HCT116 (cell line): ENCODE data around the gene CEP170B. TPM values are rescaled to one million over a fixed set of nuclear protein-coding genes. Genes with fewer than 3 reads are reported as not detected.

Experiments used
- ATAC-seq: fragments of 200-7000 bp; cut with Tn5 transposase; 2 replicates; pipeline ENCODE4 v1.9.1; 2020; ENCODE audit warnings: mild to moderate bottlenecking, moderate library complexity
- BruUV-seq: library from RNA; stranded (reverse); fragments of 400-500 nt; replicated peaks from 2 replicates; lab custom pipeline; 2021; lab: Mats Ljungman, UMichigan
- CTCF ChIA-PET: fragments of 300-600 bp; sonication (Branson Sonifier 250); formaldehyde crosslinking; loops from one replicate; lab custom pipeline; 2021; ENCODE audit warnings: antibody characterized with exemption; lab: Charles Lee
- POLR2A ChIA-PET: fragments of 300-600, 350-600 bp; sonication (Branson Sonifier 250); formaldehyde crosslinking; loops from one replicate; lab custom pipeline; 2021; ENCODE audit warnings: antibody characterized with exemption; lab: Charles Lee
- RAD21 ChIA-PET, 2 experiments: fragments of 300-600 bp; sonication (Branson Sonifier 250); formaldehyde crosslinking; loops; one replicate each; lab custom pipeline; 2023; ENCODE audit warnings: low total read pairs in 2 of 2; ENCODE audit not compliant: uncharacterized antibody in 2 of 2, unreplicated experiment in 2 of 2, low non-redundant PET in 1 of 2; lab: Charles Lee
- DNase-seq: peaks from one replicate; pipeline ENCODE4 v3.0.0-alpha.2; 2010; ENCODE audit warnings: low read depth, low spot score
- H2AFZ ChIP-seq: fragments of 200-600 bp; shearing (Covaris generic), sonication (generic); 2 replicates; pipeline ENCODE4 v1.6.1; 2017; ENCODE audit warnings: low read depth, mixed run types, mixed read lengths, antibody characterized with exemption, low read length; ENCODE audit not compliant: poor library complexity, severe bottlenecking
- H3K27ac ChIP-seq: 2 replicates; pipeline ENCODE4 v1.5.1; 2012; ENCODE audit warnings: low read depth, low read length
- H3K27me3 ChIP-seq: fragments of 200-600 bp; sonication (generic); 2 replicates; pipeline ENCODE4 v1.6.1; 2016; ENCODE audit warnings: mixed run types, low read length, mixed read lengths; ENCODE audit not compliant: insufficient read depth
- H3K36me3 ChIP-seq, 2 experiments: fragments of 200-500 bp in 1 of 2; fragments of 200-600 bp in 1 of 2; sonication (Bioruptor generic) in 1 of 2; sonication (generic) in 1 of 2; 2 replicates each; pipeline versions ENCODE4 v1.5.1 to v1.6.1; 2014 to 2016; ENCODE audit warnings: low read length in 2 of 2, inconsistent platforms in 1 of 2, mixed read lengths in 1 of 2, mixed run types in 1 of 2; ENCODE audit not compliant: insufficient read depth in 2 of 2, control insufficient read depth in 1 of 2
- H3K4me1 ChIP-seq, 2 experiments: fragments of 200-600 bp in 1 of 2; sonication (generic) in 1 of 2; 2 replicates each; pipeline versions ENCODE4 v1.5.1 to v1.6.1; 2012 to 2017; ENCODE audit warnings: low read length in 2 of 2, inconsistent platforms in 1 of 2, mild to moderate bottlenecking in 1 of 2, mixed read lengths in 1 of 2, mixed run types in 1 of 2, moderate library complexity in 1 of 2; ENCODE audit not compliant: insufficient read depth in 2 of 2, control insufficient read depth in 1 of 2
- H3K4me2 ChIP-seq: fragments of 200-600 bp; sonication (generic); 2 replicates; pipeline ENCODE4 v1.6.1; 2017; ENCODE audit warnings: mixed run types, low read length, mixed read lengths
- H3K4me3 ChIP-seq, 2 experiments: fragments of 200-600 bp in 1 of 2; sonication (generic) in 1 of 2; replicated peaks in 1 of 2; 2 replicates each; pipeline ENCODE4 v1.5.1; 2011 to 2016; ENCODE audit warnings: low read length in 2 of 2, control low read depth in 1 of 2, low read depth in 1 of 2, mild to moderate bottlenecking in 1 of 2, mixed read lengths in 1 of 2, mixed run types in 1 of 2
- H3K79me2 ChIP-seq: fragments of 200-600 bp; sonication (generic); 2 replicates; pipeline ENCODE4 v1.6.1; 2017; ENCODE audit warnings: mild to moderate bottlenecking, mixed run types, low read length, moderate library complexity, mixed read lengths; ENCODE audit not compliant: insufficient read depth
- H3K9ac ChIP-seq: fragments of 200-600 bp; sonication (generic); 2 replicates; pipeline ENCODE4 v1.6.1; 2016; ENCODE audit warnings: low read length, mixed read lengths
- H3K9me2 ChIP-seq: fragments of 200-600 bp; sonication (generic), shearing (Covaris generic); 2 replicates; pipeline ENCODE4 v1.6.1; 2017; ENCODE audit warnings: mixed run types, mild to moderate bottlenecking, moderate library complexity; ENCODE audit not compliant: insufficient read depth
- H3K9me3 ChIP-seq, 2 experiments: fragments of 200-500 bp in 1 of 2; fragments of 200-600 bp in 1 of 2; sonication (Bioruptor generic) in 1 of 2; sonication (generic) in 1 of 2; 2 replicates each; pipeline ENCODE4 v1.6.1; 2014 to 2017; ENCODE audit warnings: low read length in 2 of 2, mixed read lengths in 2 of 2, inconsistent platforms in 1 of 2, low read depth in 1 of 2, mild to moderate bottlenecking in 1 of 2, mixed run types in 1 of 2, moderate library complexity in 1 of 2; ENCODE audit not compliant: control insufficient read depth in 1 of 2, insufficient read depth in 1 of 2
- H4K20me1 ChIP-seq: fragments of 200-600 bp; sonication (generic), shearing (Covaris generic); 2 replicates; pipeline ENCODE4 v1.6.1; 2017; ENCODE audit warnings: mixed run types, mild to moderate bottlenecking, moderate library complexity; ENCODE audit not compliant: insufficient read depth
- CTCF ChIP-seq, 3 experiments: fragments of 200-600 bp in 1 of 3; sonication (generic) in 1 of 3; IDR thresholded peaks in 2 of 3; conservative IDR thresholded peaks in 1 of 3; 2 replicates each; pipeline ENCODE4 v1.5.1; 2012 to 2017; ENCODE audit warnings: low read depth in 2 of 3, low read length in 2 of 3, antibody characterized with exemption in 1 of 3, borderline replicate concordance in 1 of 3, control low read depth in 1 of 3, mild to moderate bottlenecking in 1 of 3, mixed read lengths in 1 of 3, mixed run types in 1 of 3, moderate library complexity in 1 of 3; ENCODE audit not compliant: insufficient read depth in 1 of 3
- ELF1 ChIP-seq: IDR thresholded peaks from 2 replicates; pipeline ENCODE4 v1.6.1; 2012; ENCODE audit warnings: low read depth, borderline replicate concordance
- EZH2phosphoT487 ChIP-seq: fragments of 200-600 bp; IDR thresholded peaks from 2 replicates; pipeline ENCODE4 v1.6.1; 2018; ENCODE audit warnings: antibody characterized with exemption, borderline replicate concordance
- FOSL1 ChIP-seq: IDR thresholded peaks from 2 replicates; pipeline ENCODE4 v1.6.1; 2012; ENCODE audit warnings: low read depth
- JUND ChIP-seq: IDR thresholded peaks from 2 replicates; pipeline ENCODE4 v1.6.1; 2012
- POLR2A ChIP-seq: IDR thresholded peaks from 2 replicates; pipeline ENCODE4 v1.7.0; 2011; ENCODE audit warnings: borderline replicate concordance; ENCODE audit not compliant: insufficient read depth, insufficient read length; ENCODE audit errors: extremely low read depth
- POLR2AphosphoS5 ChIP-seq: IDR thresholded peaks from 2 replicates; pipeline ENCODE4 v1.6.1; 2011; ENCODE audit warnings: mild to moderate bottlenecking, low read depth, low read length, moderate library complexity
- SP1 ChIP-seq: IDR thresholded peaks from 2 replicates; pipeline ENCODE4 v1.6.1; 2012; ENCODE audit warnings: low read depth
- SRF ChIP-seq: IDR thresholded peaks from 2 replicates; pipeline ENCODE4 v1.6.1; 2012; ENCODE audit warnings: low read depth
- TCF7L2 ChIP-seq: IDR thresholded peaks from 2 replicates; pipeline ENCODE4 v1.7.0; 2011; ENCODE audit warnings: borderline replicate concordance, inconsistent platforms; ENCODE audit not compliant: insufficient read depth, insufficient read length; ENCODE audit errors: extremely low read depth
- intact Hi-C: fragments of 100-400 bp; cut with micrococcal nuclease; formaldehyde crosslinking; loops from 2 replicates; pipeline ENCODE4 v1.10.0; 2022
- total RNA-seq: library from RNA; stranded (reverse); gene quantifications from one replicate; pipeline ENCODE4 v1.2.1, GENCODE V29; 2021; ENCODE audit not compliant: unreplicated experiment

Gene CEP170B
- total RNA-seq, 1 experiment from 2014 or later, result 45.9 TPM

- Histone ChIP-seq H3K4me2 (peak overlapping the region; percentile 90), H3K4me3 (peak overlapping the region; percentile 79 to 85), H2AFZ (no peak overlapping the region), H4K20me1 (no peaks in the 10 kb centered on the region), H3K27me3 (no peaks in the 10 kb centered on the region), H3K9me2 (no peaks in the 10 kb centered on the region), H3K4me1 (peaks cover 14 to 23% of the 10 kb centered on the region in 2 experiments), H3K27ac (peak overlapping the region; percentile 97), H3K9me3 (no peaks in the 10 kb centered on the region; a peak in 1 of 4 replicates), H3K79me2 (peaks cover 71% of the 10 kb centered on the region), H3K9ac (peak overlapping the region; percentile 79), H3K36me3 (peaks cover 0 to 17% of the 10 kb centered on the region in 2 experiments; a peak in 1 of 4 replicates)
- POLR2A ChIA-PET, result interaction anchor here (0.6 to 1.5 kb wide), 2 partner anchors 65 to 112 kb away, joined by 3 to 4 read pairs; no protein-coding TSS in a partner anchor
- TF ChIP-seq SRF (no peak), EZH2phosphoT487 (no peak), SP1 (no peak), TCF7L2 (no peak), FOSL1 (no peak), CTCF (IDR thresholded peaks at IDR 0.05 in 2 of 3, conservative IDR thresholded peaks at IDR 0.05 in 1 of 3; ENCODE audit: borderline replicate concordance in 1 of 3, insufficient read depth in 1 of 3, low read depth in 2 of 3, low read length in 2 of 3) (no peak), POLR2A (peak; percentile 29), POLR2AphosphoS5 (peak; percentile 66), ELF1 (no peak), JUND (no peak)
- intact Hi-C loops, result loop anchor here (2.0 kb wide), 1 partner anchor 38 kb away; no protein-coding TSS in a partner anchor
- TSS peak; percentile 81 for BruUV-seq
- CTCF ChIA-PET, result no interaction called here
- ATAC-seq, result peak; percentile 59
- DNase-seq, result peak; percentile 33
- RAD21 ChIA-PET, result interaction anchor here (0.6 to 0.7 kb wide), 2 partner anchors 105 to 181 kb away, joined by 3 to 9 read pairs; no protein-coding TSS in a partner anchor
Measured at GRCh38 chr14:104864267-104865080, 594 bp upstream of the CEP170B start.
